SK-N-SH (cell line): ENCODE measurements around the gene INPP5J. TPM values are rescaled to one million over a fixed set of nuclear protein-coding genes. Genes with fewer than 3 reads are reported as not detected.
A peak's percentile ranks its signal among the peaks of the same experiment; 100 is the strongest.

Experiments used
- CTCF ChIA-PET: fragments of 300-600, 350-600 bp; formaldehyde crosslinking; extraction: SDS; loops from one replicate; lab custom pipeline; 2021; lab: Yijun Ruan, JAX
- POLR2A ChIA-PET: fragments of 350-600 bp; sonication (Branson Sonifier 250); formaldehyde crosslinking; extraction: SDS; loops from one replicate; lab custom pipeline; 2020; ENCODE audit warnings: antibody characterized with exemption, inconsistent platforms; lab: Yijun Ruan, JAX
- DNase-seq: peaks from one replicate; pipeline ENCODE4 v3.0.0; 2012
- H2AFZ ChIP-seq: fragments of 200-600 bp; sonication (generic); 2 replicates; pipeline ENCODE4 v1.8.1; 2016; ENCODE audit warnings: antibody characterized with exemption, mild to moderate bottlenecking, low read depth
- H3F3A ChIP-seq: fragments of 200-600 bp; sonication (generic); replicated peaks from 2 replicates; pipeline ENCODE3; 2016; ENCODE audit warnings: antibody characterized with exemption, mild to moderate bottlenecking; ENCODE audit not compliant: insufficient read depth
- H3K27ac ChIP-seq, 2 experiments: fragments of 200-500 bp in 1 of 2; fragments of 200-600 bp in 1 of 2; sonication (Bioruptor generic) in 1 of 2; sonication (generic), shearing (Covaris generic) in 1 of 2; 2 replicates each; pipeline versions ENCODE4 v1.5.1 to v1.6.1; 2014 to 2016; ENCODE audit warnings: low read depth in 2 of 2, inconsistent platforms in 1 of 2, low read length in 1 of 2, mild to moderate bottlenecking in 1 of 2, mixed read lengths in 1 of 2
- H3K27me3 ChIP-seq: fragments of 200-600 bp; sonication (generic), shearing (Covaris generic); 2 replicates; pipeline ENCODE4 v1.6.1; 2016; ENCODE audit warnings: mixed run types; ENCODE audit not compliant: insufficient read depth
- H3K36me3 ChIP-seq, 2 experiments: fragments of 200-500 bp in 1 of 2; fragments of 200-600 bp in 1 of 2; sonication (Bioruptor generic) in 1 of 2; sonication (generic) in 1 of 2; replicated peaks in 1 of 2; 2 replicates each; pipeline versions ENCODE3 to v1.5.1; 2014 to 2016; ENCODE audit warnings: low read length in 1 of 2, mild to moderate bottlenecking in 1 of 2; ENCODE audit not compliant: insufficient read depth in 2 of 2, control insufficient read depth in 1 of 2
- H3K4me1 ChIP-seq, 2 experiments: fragments of 200-500 bp in 1 of 2; fragments of 200-600 bp in 1 of 2; sonication (Bioruptor generic) in 1 of 2; sonication (generic), shearing (Covaris generic) in 1 of 2; 2 replicates each; pipeline versions ENCODE4 v1.5.1 to v1.6.1; 2014 to 2016; ENCODE audit warnings: low read depth in 1 of 2, low read length in 1 of 2, mixed run types in 1 of 2; ENCODE audit not compliant: insufficient read depth in 2 of 2, control insufficient read depth in 1 of 2
- H3K4me2 ChIP-seq: fragments of 200-600 bp; sonication (generic), shearing (Covaris generic); 2 replicates; pipeline ENCODE4 v1.6.1; 2017; ENCODE audit warnings: mixed run types
- H3K4me3 ChIP-seq, 2 experiments: fragments of 200-500 bp in 1 of 2; fragments of 200-600 bp in 1 of 2; sonication (Bioruptor generic) in 1 of 2; sonication (generic), shearing (Covaris generic) in 1 of 2; 2 replicates each; pipeline versions ENCODE4 v1.5.1 to v1.8.1; 2014 to 2016; ENCODE audit warnings: low read depth in 2 of 2, inconsistent platforms in 1 of 2, low read length in 1 of 2, mild to moderate bottlenecking in 1 of 2, mixed read lengths in 1 of 2, moderate library complexity in 1 of 2
- H3K79me2 ChIP-seq: fragments of 200-600 bp; sonication (generic); 2 replicates; pipeline ENCODE4 v1.8.1; 2017; ENCODE audit warnings: mild to moderate bottlenecking; ENCODE audit not compliant: insufficient read depth
- H3K9ac ChIP-seq: fragments of 200-600 bp; sonication (generic); 2 replicates; pipeline ENCODE4 v1.6.1; 2017; ENCODE audit warnings: mixed run types
- H3K9me2 ChIP-seq: fragments of 200-600 bp; sonication (generic); 2 replicates; pipeline ENCODE4 v1.6.1; 2017; ENCODE audit warnings: mixed run types
- H3K9me3 ChIP-seq: fragments of 200-600 bp; sonication (generic); 2 replicates; pipeline ENCODE4 v1.6.1; 2017; ENCODE audit warnings: mixed run types, mild to moderate bottlenecking, moderate library complexity
- H4K20me1 ChIP-seq: fragments of 200-600 bp; sonication (generic); 2 replicates; pipeline ENCODE4 v1.6.1; 2017; ENCODE audit warnings: mild to moderate bottlenecking, mixed run types; ENCODE audit not compliant: insufficient read depth
- EZH2phosphoT487 ChIP-seq: fragments of 200-600 bp; sonication (generic); IDR thresholded peaks from 2 replicates; pipeline ENCODE4 v1.6.1; 2017; ENCODE audit warnings: low read depth, mixed run types, mild to moderate bottlenecking, antibody characterized with exemption, moderate library complexity, borderline replicate concordance
- NRF1 ChIP-seq: IDR thresholded peaks from 2 replicates; pipeline ENCODE4 v1.6.1; 2012; ENCODE audit warnings: low read depth, mild to moderate bottlenecking, low read length
- RAD21 ChIP-seq: IDR thresholded peaks from 2 replicates; pipeline ENCODE4 v1.6.1; 2012; ENCODE audit warnings: mild to moderate bottlenecking, low read length
- SMC3 ChIP-seq: IDR thresholded peaks from 2 replicates; pipeline ENCODE4 v1.6.1; 2012; ENCODE audit warnings: low read depth, low read length, improper control_type of control experiment
- WGBS: methylation state at CpG from one replicate; pipeline ENCODE4 v1.1.6; 2017; ENCODE audit warnings: low lambda C conversion rate; 5-methylcytosine and 5-hydroxymethylcytosine counted together
- polyA plus RNA-seq, 3 experiments: library from polyadenylated mRNA; depleted of rRNA; stranded (reverse); fragments of >200 nt; gene quantifications; 2 replicates each; pipeline ENCODE4 v1.2.3, GENCODE V29; 2012
- TF ChIP-seq, protein P1 (sequence below): fragments of 200-600 bp; sonication (generic); IDR thresholded peaks from 2 replicates; pipeline ENCODE4 v1.6.1; 2017; ENCODE audit warnings: antibody characterized with exemption, mild to moderate bottlenecking, moderate library complexity

INPP5J gene
- polyA plus RNA-seq, 1 of the 3 experiments (the other 2 are of a cell fraction): 3.2 TPM

- TF ChIP-seq NRF1: no peak
- TF ChIP-seq SMC3: no peak
- TF ChIP-seq, all 33 proteins: peak for 0
- Histone ChIP-seq H3K4me3 (no peak overlapping the region), H3K4me2 (no peak overlapping the region), H3K27me3 (no peaks in the 10 kb centered on the region), H3K9me3 (no peaks in the 10 kb centered on the region), H3K27ac (no peak overlapping the region), H4K20me1 (no peaks in the 10 kb centered on the region), H3K9ac (no peak overlapping the region), H3K4me1 (peaks cover 9 to 16% of the 10 kb centered on the region in 2 experiments; a peak in 2 of 4 replicates), H3F3A (no peaks in the 10 kb centered on the region), H2AFZ (no peak overlapping the region), H3K36me3 (peaks cover 6 to 31% of the 10 kb centered on the region in 2 experiments), H3K9me2 (no peaks in the 10 kb centered on the region), H3K79me2 (peaks cover 31% of the 10 kb centered on the region)
- WGBS: 89% methylated on average over 17 of the region's 26 CpGs
- POLR2A ChIA-PET: no interaction called here
- peak; percentile 5 for DNase-seq
- CTCF ChIA-PET: interaction anchor here (0.6 to 9.4 kb wide), 27 partner anchors 11 to 310 kb away, joined by 3 to 85 read pairs (median 4); partner anchors contain the start of genes INPP5J, PLA2G3 and SELENOM
These were observed 34.4 kb upstream of the INPP5J start for GRCh38 chr22:31088233-31088986.

- H3K9me3 ChIP-seq: no peaks in the 10 kb centered on the region
- no peaks in the 10 kb centered on the region for H3F3A ChIP-seq
- no peaks in the 10 kb centered on the region for H4K20me1 ChIP-seq
- no peak overlapping the region for H3K4me2 ChIP-seq
- TF ChIP-seq, protein P1, sequence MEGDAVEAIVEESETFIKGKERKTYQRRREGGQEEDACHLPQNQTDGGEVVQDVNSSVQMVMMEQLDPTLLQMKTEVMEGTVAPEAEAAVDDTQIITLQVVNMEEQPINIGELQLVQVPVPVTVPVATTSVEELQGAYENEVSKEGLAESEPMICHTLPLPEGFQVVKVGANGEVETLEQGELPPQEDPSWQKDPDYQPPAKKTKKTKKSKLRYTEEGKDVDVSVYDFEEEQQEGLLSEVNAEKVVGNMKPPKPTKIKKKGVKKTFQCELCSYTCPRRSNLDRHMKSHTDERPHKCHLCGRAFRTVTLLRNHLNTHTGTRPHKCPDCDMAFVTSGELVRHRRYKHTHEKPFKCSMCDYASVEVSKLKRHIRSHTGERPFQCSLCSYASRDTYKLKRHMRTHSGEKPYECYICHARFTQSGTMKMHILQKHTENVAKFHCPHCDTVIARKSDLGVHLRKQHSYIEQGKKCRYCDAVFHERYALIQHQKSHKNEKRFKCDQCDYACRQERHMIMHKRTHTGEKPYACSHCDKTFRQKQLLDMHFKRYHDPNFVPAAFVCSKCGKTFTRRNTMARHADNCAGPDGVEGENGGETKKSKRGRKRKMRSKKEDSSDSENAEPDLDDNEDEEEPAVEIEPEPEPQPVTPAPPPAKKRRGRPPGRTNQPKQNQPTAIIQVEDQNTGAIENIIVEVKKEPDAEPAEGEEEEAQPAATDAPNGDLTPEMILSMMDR: peak; percentile 89
- TF ChIP-seq SMC3 (peak; percentile 88), EZH2phosphoT487 (no peak), RAD21 (peak; percentile 81)
- CTCF ChIA-PET: interaction anchor here (0.6 to 9.4 kb wide), 26 partner anchors 9 to 185 kb away, joined by 3 to 85 read pairs (median 4); partner anchors contain the start of genes INPP5J, PLA2G3 and SELENOM
- H3K27ac ChIP-seq: no peak overlapping the region
- H3K4me3 ChIP-seq: no peak overlapping the region; a peak in 1 of 4 replicates
- H3K9ac ChIP-seq: no peak overlapping the region
- POLR2A ChIA-PET: no interaction called here
- no peaks in the 10 kb centered on the region for H3K9me2 ChIP-seq
- H3K27me3 ChIP-seq: no peaks in the 10 kb centered on the region
- no peak overlapping the region for H2AFZ ChIP-seq
- H3K4me1 ChIP-seq: peaks cover 0 to 6% of the 10 kb centered on the region in 2 experiments; a peak in 2 of 4 replicates
- H3K79me2 ChIP-seq: peaks cover 21% of the 10 kb centered on the region
- DNase-seq: peak; percentile 90
- peaks cover 6 to 31% of the 10 kb centered on the region in 2 experiments for H3K36me3 ChIP-seq
- WGBS: 63% methylated on average over 4 of the region's 9 CpGs
These were observed 33.3 kb upstream of the INPP5J start for GRCh38 chr22:31089160-31090100.
